Tongue (tissue), 1 donor: ENCODE results near the gene FAM177A1. TPM values are rescaled to one million over a fixed set of nuclear protein-coding genes. Genes with fewer than 3 reads are reported as not detected.

Source experiments
- total RNA-seq: library from RNA; depleted of rRNA; stranded (reverse); fragments of >200 nt; gene quantifications from one replicate; pipeline ENCODE4 v1.2.3, GENCODE V29; 2014

The FAM177A1 gene
- total RNA-seq, 1 donor from 2014 or later = 22.3 TPM

Other genes starting within 250 kb of the FAM177A1 start
- gene BAZ1A, start 170.9 kb upstream of the FAM177A1 start, total RNA-seq = 25.7 TPM
- gene SRP54, start 63.3 kb upstream of the FAM177A1 start, total RNA-seq = 79.3 TPM
- 41.7 TPM for gene PPP2R3C, start 75.7 kb downstream of the FAM177A1 start, total RNA-seq
- gene PRORP, start 76.3 kb downstream of the FAM177A1 start, total RNA-seq = 15.9 TPM
- 165 TPM for gene PSMA6, start 246.1 kb downstream of the FAM177A1 start, total RNA-seq